IPS-NIHi11 (cell line): ENCODE results near the gene ETV5.
"Not testable (repeated sequence)": the region's sequence is repeated elsewhere in the genome, so short reads cannot be mapped to it uniquely, and the experiment has no call there.

Source experiments
- DNase-seq: peaks from one replicate; pipeline ENCODE4 v3.0.0; 2012; ENCODE audit warnings: mixed read lengths, low spot score

ETV5 gene

GRCh38 chr3:186021673-186022362 is 87.1 kb downstream of the ETV5 start:
- DNase-seq = no peak

- not testable (repeated sequence) for DNase-seq
These were observed 87.6 kb downstream of the ETV5 start for GRCh38 chr3:186021250-186021649.

GRCh38 chr3:186019288-186019687 is 89.6 kb downstream of the ETV5 start:
- DNase-seq = not testable (repeated sequence)

- DNase-seq = no peak
These were observed 94.0 kb downstream of the ETV5 start for GRCh38 chr3:186014866-186015265.

GRCh38 chr3:186013312-186013711 is 95.6 kb downstream of the ETV5 start:
- no peak for DNase-seq

GRCh38 chr3:186012137-186012536 is 96.8 kb downstream of the ETV5 start:
- no peak for DNase-seq

- DNase-seq = no peak
These were observed 104.2 kb downstream of the ETV5 start for GRCh38 chr3:186004671-186005070.

- DNase-seq = no peak
These were observed 104.7 kb downstream of the ETV5 start for GRCh38 chr3:186004209-186004608.

- no peak for DNase-seq
These were observed 105.3 kb downstream of the ETV5 start for GRCh38 chr3:186003610-186004009.

GRCh38 chr3:186002884-186003472 is 105.9 kb downstream of the ETV5 start:
- peak; percentile 45 for DNase-seq

- no peak for DNase-seq
These were observed 107.0 kb downstream of the ETV5 start for GRCh38 chr3:186001842-186002241.

GRCh38 chr3:185999221-185999620 is 109.7 kb downstream of the ETV5 start:
- no peak for DNase-seq

GRCh38 chr3:185998136-185998535 is 110.8 kb downstream of the ETV5 start:
- no peak for DNase-seq

- DNase-seq = no peak
These were observed 111.8 kb downstream of the ETV5 start for GRCh38 chr3:185997130-185997529.
